Hematopoietic multipotent progenitor cell treated with erythropoietin and hydrocortisone succinate and interleukin-3 and kit ligand, for 15 days (in vitro differentiated cells): ENCODE results near the gene PDCD1LG2.

ENCODE experiments used
- DNase-seq: peaks from one replicate; pipeline ENCODE4 v3.0.0-alpha.2; 2015; ENCODE audit warnings: low spot score

Gene PDCD1LG2

GRCh38 chr9:5531101-5531882 is 21.0 kb downstream of the PDCD1LG2 start:
- DNase-seq = no peak

GRCh38 chr9:5532306-5532705 is 22.0 kb downstream of the PDCD1LG2 start:
- no peak for DNase-seq

GRCh38 chr9:5532790-5533189 is 22.5 kb downstream of the PDCD1LG2 start:
- DNase-seq = no peak

- DNase-seq = no peak
These were observed 26.4 kb downstream of the PDCD1LG2 start for GRCh38 chr9:5536684-5537083.

GRCh38 chr9:5543875-5544702 is 33.8 kb downstream of the PDCD1LG2 start:
- DNase-seq = no peak

GRCh38 chr9:5549658-5550650 is 39.6 kb downstream of the PDCD1LG2 start:
- DNase-seq = no peak

- no peak for DNase-seq
These were observed 41.2 kb downstream of the PDCD1LG2 start for GRCh38 chr9:5551368-5552150.

- no peak for DNase-seq
These were observed 42.0 kb downstream of the PDCD1LG2 start for GRCh38 chr9:5552301-5552700.

GRCh38 chr9:5553211-5553610 is 42.9 kb downstream of the PDCD1LG2 start:
- no peak for DNase-seq

- no peak for DNase-seq
These were observed 43.9 kb downstream of the PDCD1LG2 start for GRCh38 chr9:5554254-5554653.

GRCh38 chr9:5556101-5556705 is 45.9 kb downstream of the PDCD1LG2 start:
- DNase-seq = no peak

GRCh38 chr9:5557606-5558587 is 47.6 kb downstream of the PDCD1LG2 start:
- DNase-seq = no peak

GRCh38 chr9:5559659-5560058 is 49.3 kb downstream of the PDCD1LG2 start:
- no peak for DNase-seq

- no peak for DNase-seq
These were observed 50.2 kb downstream of the PDCD1LG2 start for GRCh38 chr9:5560443-5561100.

GRCh38 chr9:5561828-5562488 is 51.6 kb downstream of the PDCD1LG2 start:
- no peak for DNase-seq

- DNase-seq = no peak
These were observed 52.6 kb downstream of the PDCD1LG2 start for GRCh38 chr9:5562806-5563416.

- no peak for DNase-seq
These were observed 53.1 kb downstream of the PDCD1LG2 start for GRCh38 chr9:5563417-5563815.

GRCh38 chr9:5563886-5564285 is 53.6 kb downstream of the PDCD1LG2 start:
- DNase-seq = no peak
